ENCODE measurements around the gene RORC.
"Not testable (repeated sequence)": the region's sequence is repeated elsewhere in the genome, so short reads cannot be mapped to it uniquely, and the experiment has no call there.

The RORC gene

DNA sequence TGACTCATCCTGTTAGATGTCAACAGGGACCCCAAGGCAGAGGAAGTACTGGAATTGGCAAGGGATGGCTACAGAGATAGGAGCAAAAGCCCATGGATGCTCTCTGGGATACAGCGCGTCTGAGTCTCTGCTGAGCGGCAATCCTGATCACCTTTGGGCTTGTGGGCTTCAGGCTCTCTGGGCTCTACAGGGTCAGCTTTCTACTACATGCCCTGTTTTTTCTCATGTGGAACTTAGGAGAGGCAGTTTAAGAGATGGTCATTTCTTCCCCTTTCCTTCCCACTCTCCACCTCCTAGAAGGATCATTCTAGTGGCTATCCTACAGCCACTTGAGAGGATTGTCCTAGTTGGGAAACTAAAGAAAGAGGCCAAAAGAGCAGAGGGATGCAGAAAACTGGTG lies 27.7 kb downstream of the RORC start:
- DNase-seq = no peak

DNA sequence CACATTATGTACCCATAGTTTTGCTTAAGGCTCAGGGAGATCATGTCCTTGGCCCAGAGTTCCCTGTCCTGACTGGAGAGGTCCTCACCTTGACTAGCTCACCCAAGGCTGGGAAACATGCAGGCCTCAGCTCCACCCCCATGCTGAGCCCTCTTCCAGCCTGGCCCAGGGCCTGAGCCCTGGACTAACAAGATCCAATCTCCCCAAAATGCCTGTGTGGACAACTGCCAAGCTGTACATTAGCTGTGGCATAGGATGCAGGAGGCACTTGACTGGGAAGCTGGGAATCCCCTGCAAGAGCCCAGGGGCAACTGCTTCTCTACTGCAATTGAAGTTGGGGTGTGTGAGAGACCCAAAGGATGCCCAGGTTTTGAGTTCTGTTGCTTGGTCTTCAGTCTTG lies 28.4 kb downstream of the RORC start:
- DNase-seq = no peak

DNA sequence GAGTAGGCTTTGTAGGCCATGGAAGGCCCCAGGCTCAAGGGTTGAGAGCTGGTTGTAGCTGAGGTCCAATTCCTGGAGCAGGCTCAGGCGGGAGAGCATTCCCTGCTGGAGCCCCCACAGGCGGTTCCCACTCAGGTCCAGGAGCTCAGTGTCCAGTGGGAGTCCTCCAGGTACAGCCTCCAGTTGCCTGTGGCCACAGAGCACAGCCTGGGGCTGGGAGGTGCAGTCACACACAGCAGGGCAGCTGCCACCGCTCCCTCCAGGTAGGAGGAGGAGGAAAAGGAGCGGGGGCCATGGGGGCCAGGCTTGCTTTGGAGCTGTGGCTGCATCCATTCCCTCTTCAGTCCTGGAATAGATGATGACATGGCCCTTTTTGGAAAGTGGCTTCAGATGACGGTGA lies 29.2 kb downstream of the RORC start:
- DNase-seq = no peak

DNA sequence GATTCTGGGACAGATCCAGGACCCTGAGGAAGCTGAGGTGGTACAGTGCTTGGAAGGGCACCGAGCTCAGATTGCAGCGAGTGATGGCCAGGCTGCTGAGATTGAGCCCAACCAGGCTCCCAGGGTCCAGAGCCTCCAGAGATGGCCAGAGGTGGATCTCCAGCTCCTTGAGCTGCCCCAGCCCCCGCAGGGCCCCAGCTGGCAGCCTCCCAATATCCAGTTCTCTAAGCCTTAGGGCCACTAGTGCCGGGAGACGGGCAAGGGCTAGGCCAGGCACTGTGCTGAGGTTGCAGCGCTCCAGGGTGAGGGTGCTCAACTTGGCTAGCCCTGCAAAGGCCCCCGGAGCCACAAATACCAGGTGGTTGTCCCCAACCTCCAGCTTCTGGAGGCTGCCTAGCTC lies 29.8 kb downstream of the RORC start:
- DNase-seq = no peak

DNA sequence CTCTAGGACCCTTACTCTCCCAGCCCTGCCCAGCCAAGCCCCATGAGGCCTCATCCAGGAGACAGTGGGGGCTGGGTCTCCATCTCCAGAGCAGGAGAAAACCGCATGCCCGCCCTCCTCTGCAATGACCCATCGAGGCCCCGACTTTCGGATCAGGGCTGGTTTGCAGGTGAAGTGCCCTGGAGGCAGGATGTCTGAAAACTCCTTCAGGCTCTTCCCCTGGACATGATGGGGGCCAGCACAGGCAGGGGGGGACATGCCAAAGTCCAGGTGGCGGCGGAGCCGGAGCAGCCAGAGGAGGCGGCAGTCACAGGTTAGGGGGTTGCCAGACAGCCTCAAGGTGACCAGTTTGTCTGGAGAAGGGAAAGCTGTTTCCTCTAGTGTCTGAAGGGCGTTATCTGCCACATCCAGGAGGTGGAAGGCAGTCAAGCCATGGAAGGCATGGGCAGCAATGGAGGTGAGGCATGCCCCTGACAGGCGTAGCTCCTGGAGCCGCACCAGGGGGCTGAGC lies 30.2 kb downstream of the RORC start:
- no peak for DNase-seq

DNA sequence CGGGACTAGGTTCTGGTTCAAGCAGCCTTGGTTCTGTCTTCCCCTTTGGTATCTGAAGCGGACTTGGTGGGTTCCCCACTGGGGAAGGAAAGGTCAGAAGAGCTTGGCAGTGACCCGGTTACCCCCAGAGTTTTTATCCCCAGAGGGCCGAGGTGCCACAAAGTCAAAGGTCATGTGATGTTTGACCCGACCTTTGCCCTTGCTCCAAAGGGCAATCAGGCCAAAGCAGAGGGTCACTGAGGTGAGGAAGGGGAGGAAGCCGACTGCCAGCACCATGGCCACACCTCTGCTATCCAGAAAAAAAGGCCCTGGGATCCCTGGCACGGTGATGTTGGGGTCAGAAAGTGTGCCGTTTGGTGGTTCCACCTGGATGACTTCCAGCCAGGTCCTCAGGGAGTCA lies 30.8 kb downstream of the RORC start:
- DNase-seq = no peak

DNA sequence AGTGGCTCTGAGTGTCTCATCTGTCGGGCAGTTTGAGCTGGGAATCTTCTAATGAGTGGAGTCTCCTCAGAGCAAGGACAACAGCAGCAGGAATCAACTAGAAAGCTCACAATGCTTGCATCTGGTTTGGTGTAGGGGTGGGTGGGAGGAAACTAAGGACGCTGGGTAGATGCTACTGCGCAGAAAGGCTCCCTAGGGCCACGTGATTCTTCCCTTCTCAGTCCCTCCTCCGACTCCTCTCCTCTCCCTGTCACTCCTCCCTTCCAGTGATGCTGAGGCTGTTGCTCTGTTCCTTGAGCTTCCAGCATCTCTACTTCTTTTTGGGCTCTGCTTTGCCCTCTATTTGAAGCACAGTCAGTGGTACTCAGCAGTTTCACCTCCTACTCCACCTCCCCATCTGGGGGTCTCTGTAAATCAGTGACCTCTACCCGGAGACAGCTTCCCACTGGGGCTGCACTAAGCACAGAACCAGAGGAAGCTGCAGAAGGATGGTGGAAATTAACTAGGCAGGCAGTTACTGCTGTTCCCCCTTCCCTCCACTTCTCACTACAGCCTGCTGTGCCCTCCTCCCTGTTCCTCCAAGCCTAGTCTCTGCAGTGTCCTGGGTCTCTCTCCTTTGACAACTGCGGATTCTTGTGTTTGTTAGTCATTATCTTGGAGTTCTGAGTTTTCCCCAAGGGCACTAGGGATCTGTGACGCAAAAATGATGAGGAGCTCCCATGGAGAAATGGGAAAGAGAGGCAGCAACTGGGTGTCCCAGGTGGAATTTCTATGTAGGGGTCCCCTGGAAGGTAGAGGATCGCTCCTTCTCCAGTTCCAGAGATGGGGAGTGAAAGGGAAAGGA lies 32.2 kb downstream of the RORC start:
- no peak for DNase-seq

DNA sequence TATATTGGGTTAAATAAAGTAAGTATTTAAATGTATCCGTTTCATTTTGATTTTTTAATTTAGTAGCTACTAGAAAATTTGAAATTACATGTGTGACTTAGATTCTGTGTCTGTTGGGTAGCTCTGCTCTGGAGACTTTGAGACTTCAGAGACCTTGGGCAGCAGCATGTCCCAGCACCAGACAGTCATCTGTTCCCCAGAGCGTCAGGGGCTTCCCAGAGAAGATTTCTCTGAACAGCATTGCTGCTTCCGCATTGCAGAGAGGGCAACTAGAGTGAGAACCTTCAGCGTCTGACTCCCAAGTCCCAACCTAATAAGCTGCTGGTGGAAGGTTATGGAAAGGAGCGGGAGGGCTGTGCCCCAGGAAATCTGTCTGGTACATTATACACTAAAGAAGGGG lies 33.0 kb downstream of the RORC start:
- DNase-seq = no peak

DNA sequence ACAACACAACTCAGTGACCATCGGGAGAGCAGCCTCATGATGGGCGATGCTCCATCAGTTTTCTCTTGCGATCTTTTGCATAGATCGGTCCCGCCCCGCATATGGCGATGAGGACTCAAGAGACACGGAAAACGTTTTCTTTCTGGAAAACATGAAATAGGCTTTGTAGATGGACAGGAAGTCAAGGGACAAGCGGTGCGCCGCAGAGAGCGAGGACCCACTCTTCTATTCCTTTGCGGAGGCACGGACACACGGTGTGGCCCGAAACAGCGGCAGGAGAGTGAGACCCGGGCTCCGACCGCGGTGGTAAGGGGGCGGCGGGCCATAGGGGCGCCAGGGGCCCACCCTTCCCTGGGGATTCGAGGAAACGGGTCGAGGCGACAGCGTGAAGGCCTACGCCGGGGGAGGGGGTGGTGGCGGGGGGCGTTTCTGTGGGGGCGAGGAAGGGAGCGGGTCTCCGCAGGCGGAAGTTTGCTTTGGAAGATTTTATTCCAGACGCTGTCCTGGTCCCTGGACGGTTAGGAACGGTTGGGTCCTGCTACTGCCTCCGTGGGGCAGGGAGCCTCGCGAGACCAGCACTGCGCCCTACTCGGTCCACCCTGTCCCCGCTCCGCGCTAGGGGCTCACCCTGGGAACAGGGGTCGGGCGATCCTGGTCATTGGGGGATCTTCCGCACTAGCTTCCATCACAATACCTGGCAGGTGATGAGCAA lies 40.5 kb downstream of the RORC start:
- no peak for DNase-seq

DNA sequence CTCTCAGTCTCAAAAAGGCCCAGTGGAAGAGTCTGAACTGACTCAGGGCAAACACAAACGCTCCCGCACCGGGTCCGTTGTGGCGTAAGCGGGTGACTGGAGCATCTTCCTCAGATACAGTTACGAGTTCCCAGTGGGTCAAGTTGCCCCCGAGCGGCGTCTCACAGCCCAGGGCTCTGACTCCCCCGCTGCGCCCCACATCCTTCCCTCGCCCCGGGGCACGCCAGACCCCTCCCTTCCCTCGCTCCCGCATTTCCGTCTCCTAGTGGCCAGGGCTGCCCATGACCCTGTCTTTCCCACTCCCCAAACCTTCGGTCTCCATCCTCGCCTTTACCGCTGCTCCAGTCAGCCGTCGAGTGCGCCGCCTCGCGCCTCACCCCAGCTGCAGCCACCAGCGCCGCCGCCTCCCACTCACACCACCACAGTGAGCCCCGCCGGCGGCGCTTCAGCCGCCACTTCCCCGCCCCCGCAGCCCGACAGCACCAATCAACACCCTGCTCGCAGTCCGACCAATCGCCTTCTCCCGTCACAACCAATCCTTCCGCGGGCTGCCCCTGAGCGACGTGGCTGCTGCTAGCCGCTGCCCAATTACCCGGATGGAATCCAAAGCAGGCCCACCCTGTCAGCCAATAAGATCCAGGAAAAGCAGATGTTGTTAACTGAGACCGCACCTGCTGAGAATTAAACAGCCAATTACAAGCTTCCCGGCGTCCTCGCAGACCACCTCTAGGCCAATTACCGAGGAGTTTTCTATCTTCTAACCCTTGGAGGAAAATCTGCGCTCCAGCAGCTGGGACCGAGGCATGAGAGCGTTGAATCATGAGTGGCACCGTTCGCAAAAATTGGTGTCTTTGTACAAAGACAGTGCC lies 41.3 kb downstream of the RORC start, which contains the start of gene TDRKH:
Gene TDRKH, minus strand, starts transcription at position 430 of the 869 bp plus-strand sequence. CDS start 7,478 bp downstream, outside the sequence.
- peak; percentile 99 for DNase-seq

DNA sequence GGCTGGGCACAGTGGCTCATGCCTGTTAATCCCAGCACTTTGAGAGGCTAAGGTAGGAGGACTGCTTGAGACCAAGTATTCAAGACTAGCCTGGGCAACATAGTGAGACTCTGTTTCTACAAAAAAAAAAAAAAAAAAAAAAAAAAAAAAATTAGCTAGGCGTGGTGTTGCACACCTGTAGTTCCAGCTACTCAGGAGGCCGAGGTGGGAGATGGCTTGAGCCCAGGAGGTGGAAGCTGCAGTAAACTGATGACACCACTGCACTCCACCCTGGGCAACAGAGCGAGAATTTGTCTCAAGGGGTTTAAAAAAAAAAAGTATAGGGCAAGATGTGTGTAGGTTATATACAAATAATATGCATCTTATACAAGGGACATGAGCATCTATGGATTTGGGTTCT lies 43.9 kb downstream of the RORC start:
- DNase-seq = no peak

DNA sequence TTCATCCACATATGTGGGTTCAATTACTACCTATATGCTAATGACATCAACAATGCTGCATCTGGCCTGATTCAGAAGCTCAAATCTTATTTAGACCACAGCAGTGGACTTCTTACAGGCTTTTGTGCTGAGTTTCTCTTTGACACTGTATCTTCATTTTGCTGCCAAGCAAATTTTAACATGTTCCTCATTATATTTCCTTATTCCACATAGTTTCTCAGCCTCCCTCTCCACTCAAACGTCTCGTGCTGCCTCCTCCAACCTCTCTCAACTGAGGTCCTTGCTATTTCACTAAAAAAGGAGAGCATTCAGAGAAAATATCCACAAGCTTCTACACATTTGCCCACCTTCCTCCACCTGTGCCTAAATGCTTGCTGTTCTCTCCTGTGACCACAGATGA lies 47.8 kb downstream of the RORC start:
- no peak for DNase-seq

DNA sequence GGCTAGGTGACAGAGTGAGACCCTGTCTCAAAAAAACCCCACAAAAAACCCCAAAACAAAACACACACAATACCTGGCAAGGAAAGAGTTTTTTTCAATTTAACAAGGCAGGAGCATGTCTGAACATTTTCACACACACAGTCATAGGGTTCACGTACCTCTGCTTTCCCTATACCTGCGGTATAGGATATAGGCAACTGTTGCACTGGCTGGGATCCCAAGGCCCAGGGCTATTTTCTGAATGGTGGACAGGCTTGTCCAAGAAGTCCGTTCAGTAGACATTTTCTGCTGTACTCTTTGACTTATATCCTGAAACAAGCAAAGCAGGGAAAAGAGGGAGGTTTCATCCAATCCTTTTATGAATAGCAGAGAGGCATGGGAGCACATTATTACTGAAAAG lies 48.9 kb downstream of the RORC start:
- DNase-seq = no peak

DNA sequence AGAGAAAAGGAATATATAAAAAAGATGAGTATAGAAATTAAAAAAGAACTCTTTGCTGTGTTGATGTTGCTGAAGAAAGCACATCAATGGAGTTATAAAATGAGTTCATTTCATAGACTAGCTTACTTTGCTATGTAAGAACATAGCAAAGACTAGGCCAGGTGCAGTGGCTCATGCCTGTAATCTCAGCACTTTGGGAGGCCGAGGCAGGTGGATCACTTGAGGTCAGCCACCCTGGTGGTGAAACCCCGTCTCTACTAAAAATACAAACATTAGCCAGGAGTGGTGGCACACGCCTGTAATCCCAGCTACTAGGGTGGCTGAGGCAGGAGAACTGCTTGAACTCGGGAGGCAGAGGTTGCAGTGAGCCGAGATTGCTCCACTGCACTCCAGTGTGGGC lies 49.6 kb downstream of the RORC start:
- DNase-seq = not testable (repeated sequence)

DNA sequence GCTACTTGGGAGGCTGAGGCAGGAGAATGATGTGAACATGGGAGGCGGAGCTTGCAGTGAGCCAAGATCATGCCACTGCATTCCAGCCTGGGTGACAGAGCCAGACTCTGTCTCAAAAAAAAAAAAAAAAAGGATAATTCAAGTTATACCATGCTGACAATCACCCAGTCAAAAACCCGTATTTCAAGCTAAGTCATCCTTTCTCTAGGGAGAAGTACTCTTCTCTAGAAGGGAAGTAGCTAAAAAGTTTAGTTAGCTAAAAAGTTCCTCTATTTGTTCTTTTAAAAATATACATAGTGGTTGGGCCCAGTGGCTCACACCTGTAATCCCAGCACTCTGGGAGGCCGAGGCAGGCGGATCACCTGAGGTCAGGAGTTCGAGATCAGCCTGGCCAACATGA lies 50.9 kb downstream of the RORC start:
- DNase-seq = not testable (repeated sequence)

DNA sequence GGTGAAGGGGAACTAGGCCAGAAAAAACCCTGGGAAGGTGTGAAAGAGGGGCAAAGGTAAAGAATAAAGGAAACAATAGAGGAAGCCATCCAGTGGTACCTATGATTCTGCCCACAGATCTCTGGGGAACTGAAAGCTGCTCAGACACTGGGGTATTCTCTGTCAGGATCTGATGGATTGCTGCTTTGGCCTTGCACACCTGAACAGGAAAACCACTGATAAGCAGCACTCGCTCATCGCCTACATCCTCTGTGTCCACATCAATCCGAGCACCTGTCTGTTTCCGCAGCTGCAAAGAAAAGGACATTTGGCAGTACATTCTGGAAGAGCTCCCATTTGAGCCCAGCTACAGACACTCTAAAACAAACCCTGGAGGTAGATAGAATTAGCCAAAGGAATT lies 51.8 kb downstream of the RORC start:
- DNase-seq = no peak

DNA sequence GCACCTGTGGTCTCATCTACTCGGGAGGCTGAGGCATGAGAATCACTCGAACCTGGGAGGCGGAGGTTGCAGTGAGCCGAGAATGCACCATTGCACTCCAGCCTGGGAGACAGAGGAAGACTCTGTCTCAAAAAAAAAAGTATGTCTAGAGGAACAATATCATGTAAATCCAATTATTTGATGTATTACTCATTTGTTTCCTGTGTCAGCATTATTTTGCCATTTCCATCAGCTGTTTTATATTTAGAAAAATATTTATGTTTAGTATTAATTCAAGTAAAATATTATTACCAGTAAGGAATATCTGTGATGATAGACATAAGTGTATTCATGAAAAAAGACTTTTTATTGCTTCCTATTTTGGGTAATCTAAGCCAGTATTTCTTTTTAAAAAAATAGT lies 54.3 kb downstream of the RORC start:
- no peak for DNase-seq

DNA sequence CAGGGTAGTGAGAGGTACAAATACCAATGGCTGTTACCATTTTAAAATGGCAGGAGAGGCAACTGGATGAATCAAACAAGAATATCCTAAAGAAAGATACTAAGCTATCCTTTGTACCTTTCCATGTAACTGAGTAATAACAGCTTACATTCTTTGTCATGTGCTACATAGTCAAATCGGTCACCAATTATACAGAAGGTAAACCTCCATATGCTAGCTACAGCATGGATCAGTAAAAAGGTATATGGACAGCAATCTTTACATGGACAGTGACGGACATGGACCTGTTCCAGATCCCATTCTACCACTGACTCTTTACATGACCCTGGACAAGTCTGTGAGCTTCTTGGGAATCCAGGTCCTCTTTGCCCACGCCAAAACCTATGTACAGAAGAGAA lies 54.9 kb downstream of the RORC start:
- no peak for DNase-seq

DNA sequence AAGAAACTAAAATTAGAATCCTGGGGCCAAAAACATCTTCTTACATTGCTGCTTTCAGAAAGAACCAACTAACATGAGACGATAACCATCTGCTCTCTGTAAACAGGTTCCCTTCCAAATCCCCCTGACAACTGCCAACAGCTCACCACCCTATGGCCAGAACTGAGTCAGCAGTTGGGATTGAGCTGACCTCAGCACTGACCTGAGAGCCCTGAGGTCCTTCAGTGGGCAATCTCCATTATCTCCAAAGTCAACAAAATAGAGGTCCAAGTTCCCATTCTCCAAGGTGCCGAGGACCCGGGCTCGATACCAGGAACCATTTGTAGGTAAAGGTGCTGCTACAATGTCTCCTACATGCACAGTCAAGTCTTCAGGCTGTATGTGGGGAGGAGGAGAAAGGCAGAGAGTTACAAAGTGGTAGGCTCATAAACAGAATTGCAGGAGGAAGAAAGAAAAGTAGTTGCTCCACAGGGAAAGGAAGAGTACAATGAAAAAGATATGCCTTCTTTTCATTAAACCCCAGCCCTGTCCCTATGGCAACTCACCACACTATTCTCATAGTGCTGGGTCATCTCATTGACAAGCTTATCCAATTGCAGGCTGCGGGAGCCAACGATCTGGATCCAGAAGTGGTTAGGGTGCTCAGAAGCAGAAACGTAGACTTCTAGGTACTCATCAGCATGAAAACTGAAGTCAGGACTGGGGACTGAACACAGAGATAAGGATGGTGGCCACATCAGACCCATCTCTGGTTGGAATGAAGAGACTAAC lies 55.5 kb downstream of the RORC start:
- DNase-seq = no peak

DNA sequence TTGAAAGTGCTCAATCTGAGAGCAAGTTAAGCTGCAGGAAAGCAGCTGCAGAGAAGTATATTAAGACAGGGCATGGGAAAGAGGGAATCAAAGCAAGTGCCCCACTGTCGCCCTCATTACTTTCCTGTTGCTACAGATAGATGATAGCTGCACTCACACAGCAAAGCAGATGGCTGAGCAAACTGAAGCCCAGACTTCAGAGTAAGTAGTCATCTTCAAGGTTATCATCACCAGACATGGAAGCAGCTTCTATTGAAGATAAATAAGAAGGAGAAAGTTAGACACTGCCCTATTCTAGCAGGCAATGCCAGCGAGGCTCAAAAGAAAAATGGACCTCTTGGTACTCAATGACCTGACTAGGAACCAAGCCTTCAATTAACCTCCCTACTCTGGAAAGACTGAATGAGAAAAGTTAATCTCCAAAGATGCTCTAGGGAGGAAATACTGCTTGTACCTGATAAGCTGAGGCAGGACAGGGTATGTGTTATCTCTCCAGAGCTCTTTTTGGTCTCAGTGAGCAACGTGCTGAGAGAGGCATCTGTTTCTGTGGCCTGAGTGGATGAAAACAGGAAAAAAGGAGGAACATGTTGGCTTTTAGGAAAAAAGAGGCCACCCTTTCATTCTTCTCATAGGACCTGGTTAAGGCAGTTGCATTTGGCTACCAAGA lies 57.2 kb downstream of the RORC start:
- no peak for DNase-seq

DNA sequence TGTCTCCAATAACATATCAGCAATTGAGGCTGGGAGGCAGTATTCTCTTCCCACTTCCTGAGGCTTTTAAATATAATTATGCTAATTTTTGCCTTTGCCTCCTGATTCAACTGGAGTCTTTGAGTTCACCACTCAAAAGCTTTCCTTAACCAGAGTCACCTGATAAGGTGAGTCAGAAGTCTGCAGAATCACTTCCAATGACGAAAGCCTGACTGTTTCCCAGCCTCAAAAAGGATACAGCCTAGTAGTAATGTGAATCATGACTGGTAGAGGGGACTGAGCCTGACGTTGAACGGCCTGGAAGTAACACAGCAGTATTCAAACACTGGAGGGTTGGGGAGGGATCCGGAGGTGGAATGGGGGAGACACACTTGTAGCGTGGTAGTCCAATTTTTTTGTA lies 57.9 kb downstream of the RORC start:
- DNase-seq = no peak

DNA sequence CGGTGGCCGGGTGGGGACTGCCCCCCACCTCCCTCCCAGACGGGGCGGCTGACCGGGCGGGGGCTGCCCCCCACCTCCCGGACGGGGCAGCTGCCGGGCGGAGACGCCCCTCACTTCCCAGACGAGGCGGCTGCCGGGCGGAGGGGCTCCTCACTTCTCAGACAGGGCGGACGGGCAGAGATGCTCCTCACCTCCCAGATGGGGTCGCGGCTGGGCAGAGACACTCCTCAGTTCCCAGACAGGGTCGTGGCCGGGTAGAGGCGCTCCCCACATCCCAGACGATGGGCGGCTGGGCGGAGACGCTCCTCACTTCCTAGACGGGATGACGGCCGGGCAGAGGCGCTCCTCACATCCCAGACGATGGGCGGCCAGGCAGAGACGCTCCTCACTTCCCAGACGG lies 62.3 kb downstream of the RORC start:
- not testable (repeated sequence) for DNase-seq

Data from CD4-positive, alpha-beta T cell treated with Interferon alpha-2 for 1 hour (primary cell).